Activated T-cell treated with anti-CD3 and anti-CD28 coated beads, Interleukin-2, amount 50 U/mL, for 48 hours (primary cell): Measurements from ENCODE around the gene EBF3.

ENCODE experiments used
- DNase-seq, 2 experiments: peaks; one replicate each; pipeline ENCODE4 v3.0.0-alpha.2; 2020

Gene EBF3

GRCh38 chr10:129850790-129851189 lies 113.3 kb downstream of the EBF3 start:
- no peak for DNase-seq

- no peak for DNase-seq
Observed at GRCh38 chr10:129850316-129850715, 113.8 kb downstream of the EBF3 start.

- DNase-seq: no peak
Observed at GRCh38 chr10:129849853-129850252, 114.2 kb downstream of the EBF3 start.

GRCh38 chr10:129849452-129849750 lies 114.7 kb downstream of the EBF3 start:
- no peak for DNase-seq

- DNase-seq: no peak
Observed at GRCh38 chr10:129848696-129849451, 115.2 kb downstream of the EBF3 start.

GRCh38 chr10:129847741-129848483 lies 116.2 kb downstream of the EBF3 start:
- no peak for DNase-seq

GRCh38 chr10:129846991-129847391 lies 117.1 kb downstream of the EBF3 start:
- no peak for DNase-seq

- DNase-seq: no peak
Observed at GRCh38 chr10:129845111-129845753, 118.8 kb downstream of the EBF3 start.

GRCh38 chr10:129844216-129844766 lies 119.8 kb downstream of the EBF3 start:
- DNase-seq: no peak

GRCh38 chr10:129843702-129844101 lies 120.4 kb downstream of the EBF3 start:
- no peak for DNase-seq

GRCh38 chr10:129843131-129843541 lies 120.9 kb downstream of the EBF3 start:
- DNase-seq: no peak

GRCh38 chr10:129842031-129842430 lies 122.0 kb downstream of the EBF3 start:
- DNase-seq: no peak

GRCh38 chr10:129841590-129841989 lies 122.5 kb downstream of the EBF3 start:
- no peak for DNase-seq

GRCh38 chr10:129841071-129841470 lies 123.0 kb downstream of the EBF3 start:
- no peak for DNase-seq

- no peak for DNase-seq
Observed at GRCh38 chr10:129840196-129840590, 123.9 kb downstream of the EBF3 start.

- no peak for DNase-seq
Observed at GRCh38 chr10:129839285-129840195, 124.5 kb downstream of the EBF3 start.

GRCh38 chr10:129838794-129839193 lies 125.3 kb downstream of the EBF3 start:
- DNase-seq: no peak

- DNase-seq: no peak
Observed at GRCh38 chr10:129837909-129838582, 126.0 kb downstream of the EBF3 start.

GRCh38 chr10:129836253-129836652 lies 127.8 kb downstream of the EBF3 start:
- DNase-seq: no peak

GRCh38 chr10:129833994-129834739 lies 129.9 kb downstream of the EBF3 start:
- DNase-seq: no peak

- no peak for DNase-seq
Observed at GRCh38 chr10:129833468-129833950, 130.6 kb downstream of the EBF3 start.
